K562 (cell line): Measurements from ENCODE around the gene MED15. TPM values are rescaled to one million over a fixed set of nuclear protein-coding genes. Genes with fewer than 3 reads are reported as not detected.

ENCODE experiments used
- ARID3B ChIP-seq: fragments of 250-450 bp; sonication (Bioruptor Pico); IDR thresholded peaks from 2 replicates; pipeline ENCODE4 v1.4.0; 2020; ENCODE audit warnings: borderline replicate concordance
- BRD4 ChIP-seq: fragments of 200-600 bp; sonication (generic); IDR thresholded peaks from 2 replicates; pipeline ENCODE4 v1.6.1; 2017; ENCODE audit warnings: inconsistent platforms
- FOXP4 ChIP-seq: sonication (generic); formaldehyde crosslinking; IDR thresholded peaks from 2 replicates; pipeline ENCODE4 v1.8.0; 2022; ENCODE audit warnings: mild to moderate bottlenecking, missing genetic modification reagents, borderline replicate concordance
- GTF3C2 ChIP-seq: IDR thresholded peaks from 3 replicates; pipeline ENCODE4 v1.6.1; 2011; ENCODE audit warnings: borderline replicate concordance, mild to moderate bottlenecking, moderate library complexity; ENCODE audit not compliant: insufficient read length; ENCODE audit errors: extremely low read depth
- MLX ChIP-seq, 2 experiments: fragments of 450-650 bp in 1 of 2; sonication (generic) in 1 of 2; formaldehyde crosslinking; conservative IDR thresholded peaks; 2 replicates each; pipeline versions ENCODE4 v1.4.0 to v1.8.1; 2020 to 2022; ENCODE audit warnings: mild to moderate bottlenecking in 1 of 2, missing genetic modification reagents in 1 of 2
- POLR2AphosphoS2 ChIP-seq: IDR thresholded peaks from 2 replicates; pipeline ENCODE4 v1.6.1; 2012; ENCODE audit warnings: low read length, improper control_type of control experiment
- PTBP1 ChIP-seq: fragments of 200-400 bp; formaldehyde crosslinking; IDR thresholded peaks from 2 replicates; pipeline ENCODE4 v1.6.1; 2017; ENCODE audit warnings: low read depth, low read length
- RB1 ChIP-seq: fragments of 450-650 bp; IDR thresholded peaks from 2 replicates; pipeline ENCODE4 v1.6.1; 2017; ENCODE audit warnings: low read depth, mild to moderate bottlenecking
- SAFB2 ChIP-seq: fragments of 200-400 bp; formaldehyde crosslinking; IDR thresholded peaks from 2 replicates; pipeline ENCODE4 v1.6.1; 2018; ENCODE audit warnings: borderline replicate concordance, low read length, low read depth, moderate library complexity; ENCODE audit not compliant: severe bottlenecking
- SMAD3 ChIP-seq: fragments of 450-650 bp; formaldehyde crosslinking; conservative IDR thresholded peaks from 2 replicates; pipeline ENCODE4 v1.4.0; 2020; ENCODE audit warnings: mild to moderate bottlenecking
- SRSF1 ChIP-seq: fragments of 200-400 bp; formaldehyde crosslinking; IDR thresholded peaks from 2 replicates; pipeline ENCODE4 v1.6.1; 2017; ENCODE audit warnings: mild to moderate bottlenecking, low read depth, low read length, moderate library complexity
- U2AF1 ChIP-seq: fragments of 200-400 bp; formaldehyde crosslinking; optimal IDR thresholded peaks from 2 replicates; pipeline ENCODE3; 2017; ENCODE audit warnings: mild to moderate bottlenecking, low read depth, low read length, moderate library complexity
- ZNF121 ChIP-seq: sonication (generic); formaldehyde crosslinking; conservative IDR thresholded peaks from 2 replicates; pipeline ENCODE4 v1.8.0; 2022; ENCODE audit warnings: missing genetic modification reagents
- ZNF277 ChIP-seq: fragments of 250-450 bp; sonication (Bioruptor Pico); IDR thresholded peaks from 2 replicates; pipeline ENCODE4 v1.8.0; 2022; ENCODE audit warnings: inconsistent platforms, mild to moderate bottlenecking, moderate library complexity, borderline replicate concordance
- ZNF280B ChIP-seq: fragments of 250-450 bp; sonication (Bioruptor Pico); IDR thresholded peaks from 2 replicates; pipeline ENCODE4 v1.5.1; 2021; ENCODE audit warnings: mild to moderate bottlenecking
- ZNF586 ChIP-seq: fragments of 450-650 bp; formaldehyde crosslinking; conservative IDR thresholded peaks from 2 replicates; pipeline ENCODE4 v1.4.0; 2020; ENCODE audit warnings: mild to moderate bottlenecking, moderate library complexity
- polyA plus RNA-seq, 8 experiments: library from polyadenylated mRNA; depleted of rRNA in 4 of 8; stranded (reverse) in 5 of 8; unstranded in 3 of 8; fragments of >200 nt; fragmentation: Nextera tagmentation in 2 of 8; fragmentation: Illumina TruSeq in 1 of 8; extraction: Ambion mirVana in 2 of 8; extraction: Trizol in 1 of 8; gene quantifications; 2 replicates each; pipeline versions ENCODE4 v1.2.1 to v1.2.3, GENCODE V29; 2011 to 2014; ENCODE audit warnings: inconsistent platforms in 1 of 8, missing spikeins in 1 of 8
- total RNA-seq, 7 experiments: library from RNA; depleted of rRNA in 6 of 7; stranded (reverse); fragments of >200 nt in 6 of 7; fragmentation: Illumina TruSeq in 2 of 7; extraction: Trizol in 2 of 7; gene quantifications; 2 replicates each; pipeline versions ENCODE4 v1.2.1 to v1.2.3, GENCODE V29; 2011 to 2021; ENCODE audit warnings: low replicate concordance in 1 of 7

Gene MED15
- total and polyA plus RNA-seq, 9 of the 15 experiments (the other 6 are each of a cell fraction or from before 2014, with no cell fraction given), result 4.0 to 271 (median 60.1) TPM

- TF ChIP-seq SRSF1, result no peak
- TF ChIP-seq FOXP4, result no peak
- TF ChIP-seq U2AF1, result no peak
- TF ChIP-seq ZNF586 (CRISPR knock-in tag), result no peak
- no peak for TF ChIP-seq ZNF277 (CRISPR knock-in tag)
- no peak for TF ChIP-seq SAFB2
- no peak for TF ChIP-seq POLR2AphosphoS2
- no peak for TF ChIP-seq RB1
- TF ChIP-seq BRD4, result no peak; the same call in 1 of the 2 replicates
- TF ChIP-seq GTF3C2, result no peak
- no peak for TF ChIP-seq SMAD3 (CRISPR knock-in tag)
- TF ChIP-seq ZNF280B (CRISPR knock-in tag), result no peak
- TF ChIP-seq ZNF121 (CRISPR knock-in tag), result peak; percentile 99
- no peak for TF ChIP-seq ARID3B (CRISPR knock-in tag)
- TF ChIP-seq MLX (CRISPR knock-in tag; conservative IDR thresholded peaks at IDR 0.05), result no peak
- 0 out of 2 replicates have a peak, but pooled peaks have one; percentile 21 for TF ChIP-seq PTBP1
Observed at GRCh38 chr22:20510811-20511577, 3.6 kb downstream of the MED15 start (continued).
